Measurements from ENCODE around the gene IRX3. TPM values are rescaled to one million over a fixed set of nuclear protein-coding genes. Genes with fewer than 3 reads are reported as not detected.

Gene IRX3
- total and polyA plus RNA-seq, 8 donors, result 0.58 to 42.4 (median 13.5) TPM; not detected in 1

DNA sequence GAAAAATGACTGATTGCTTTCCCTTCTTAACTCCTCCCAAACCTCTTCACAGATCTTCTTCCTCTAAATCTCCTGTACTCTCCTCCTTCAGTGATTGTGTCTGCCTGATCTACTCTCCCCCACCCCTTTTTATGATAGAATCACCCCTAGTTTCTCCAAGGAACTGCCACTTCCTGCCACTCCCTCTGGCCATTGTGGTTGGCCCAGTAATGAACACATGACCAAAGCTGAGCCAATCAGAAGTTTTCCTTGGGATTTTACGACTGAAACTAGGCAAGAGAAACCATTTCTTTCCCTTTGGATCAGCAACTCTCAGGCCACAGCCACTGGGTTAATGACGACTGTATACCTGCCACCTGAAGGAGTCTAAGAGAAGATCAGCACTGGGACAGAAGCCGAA, 15.9 kb downstream of the IRX3 start:
- Histone ChIP-seq H3K9me3 (no peaks in the 10 kb centered on the region), H3K36me3 (no peaks in the 10 kb centered on the region), H3K27ac (no peak overlapping the region), H3K4me1 (no peaks in the 10 kb centered on the region), H3K4me3 (no peak overlapping the region), H3K27me3 (peaks cover 0 to 5% (median 0%) of the 10 kb centered on the region in 3 donors)
- TF ChIP-seq POLR2AphosphoS5 (IDR thresholded peaks at IDR 0.05) (no peak), POLR2A (IDR thresholded peaks at IDR 0.05) (no peak), EP300 (IDR thresholded peaks at IDR 0.05) (no peak)
- TF ChIP-seq, protein P1, sequence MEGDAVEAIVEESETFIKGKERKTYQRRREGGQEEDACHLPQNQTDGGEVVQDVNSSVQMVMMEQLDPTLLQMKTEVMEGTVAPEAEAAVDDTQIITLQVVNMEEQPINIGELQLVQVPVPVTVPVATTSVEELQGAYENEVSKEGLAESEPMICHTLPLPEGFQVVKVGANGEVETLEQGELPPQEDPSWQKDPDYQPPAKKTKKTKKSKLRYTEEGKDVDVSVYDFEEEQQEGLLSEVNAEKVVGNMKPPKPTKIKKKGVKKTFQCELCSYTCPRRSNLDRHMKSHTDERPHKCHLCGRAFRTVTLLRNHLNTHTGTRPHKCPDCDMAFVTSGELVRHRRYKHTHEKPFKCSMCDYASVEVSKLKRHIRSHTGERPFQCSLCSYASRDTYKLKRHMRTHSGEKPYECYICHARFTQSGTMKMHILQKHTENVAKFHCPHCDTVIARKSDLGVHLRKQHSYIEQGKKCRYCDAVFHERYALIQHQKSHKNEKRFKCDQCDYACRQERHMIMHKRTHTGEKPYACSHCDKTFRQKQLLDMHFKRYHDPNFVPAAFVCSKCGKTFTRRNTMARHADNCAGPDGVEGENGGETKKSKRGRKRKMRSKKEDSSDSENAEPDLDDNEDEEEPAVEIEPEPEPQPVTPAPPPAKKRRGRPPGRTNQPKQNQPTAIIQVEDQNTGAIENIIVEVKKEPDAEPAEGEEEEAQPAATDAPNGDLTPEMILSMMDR (IDR thresholded peaks at IDR 0.05), result no peak
- 85 to 92% (median 91%) methylated on average over 3 of the region's 3 CpGs for WGBS, 5 donors
- DNase-seq, result no peak
- intact Hi-C loops (cut with DNase I; ENCODE audit: low total_unique reads), result no loop called here

DNA sequence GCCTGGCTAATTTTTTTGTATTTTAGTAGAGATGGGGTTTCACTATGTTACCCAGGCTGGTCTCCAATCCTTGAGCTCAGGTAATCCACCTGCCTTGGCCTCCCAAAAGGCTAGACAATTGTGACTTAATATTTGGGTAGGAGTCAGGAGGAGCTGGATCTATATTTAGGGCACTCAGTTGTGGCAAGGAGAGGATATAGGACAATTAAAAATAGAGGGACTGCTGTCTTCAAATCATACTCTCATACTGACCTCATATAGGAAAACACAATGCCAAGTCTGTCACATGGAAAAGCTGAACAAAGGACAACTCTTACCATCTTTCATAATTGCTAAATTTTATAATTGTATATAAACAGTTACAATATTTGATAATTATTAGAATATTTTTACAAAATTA, 17.1 kb downstream of the IRX3 start:
- Histone ChIP-seq H3K27me3 (peaks cover 0 to 5% (median 0%) of the 10 kb centered on the region in 3 donors), H3K4me1 (no peaks in the 10 kb centered on the region), H3K27ac (no peak overlapping the region), H3K4me3 (no peak overlapping the region), H3K9me3 (no peaks in the 10 kb centered on the region), H3K36me3 (no peaks in the 10 kb centered on the region)
- no peak for DNase-seq
- intact Hi-C loops (cut with DNase I; ENCODE audit: low total_unique reads), result no loop called here
- TF ChIP-seq, protein P1 (IDR thresholded peaks at IDR 0.05), result no peak
- TF ChIP-seq EP300 (IDR thresholded peaks at IDR 0.05) (no peak), POLR2A (IDR thresholded peaks at IDR 0.05) (no peak), POLR2AphosphoS5 (IDR thresholded peaks at IDR 0.05) (no peak)

DNA sequence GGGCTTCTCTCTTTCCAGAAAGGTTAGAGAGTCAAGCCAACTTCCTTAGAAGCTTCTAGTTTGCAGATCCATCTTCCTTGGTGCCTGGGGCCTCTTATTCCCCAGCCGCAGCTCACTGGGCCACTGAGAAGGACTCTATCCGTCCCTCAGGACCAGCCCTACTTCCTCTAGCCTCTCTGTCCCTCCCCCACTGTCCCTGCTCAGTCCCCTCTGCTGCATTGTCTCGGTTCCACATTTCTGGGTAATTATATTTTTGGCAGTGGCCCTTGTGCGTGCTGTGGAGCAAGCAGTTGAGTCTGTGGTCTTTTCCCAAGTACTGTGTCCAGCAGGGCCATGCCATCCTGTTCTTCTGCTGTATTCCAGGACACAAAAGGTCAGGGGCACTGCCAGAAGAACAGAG, 17.8 kb downstream of the IRX3 start:
- no peak for DNase-seq
- no peaks in the 10 kb centered on the region for H3K9me3 ChIP-seq
- no peaks in the 10 kb centered on the region for H3K4me1 ChIP-seq
- 70 to 79% (median 72%) methylated on average over 4 of the region's 4 CpGs for WGBS, 5 donors
- H3K36me3 ChIP-seq, result no peaks in the 10 kb centered on the region
- intact Hi-C loops (cut with DNase I; ENCODE audit: low total_unique reads), result no loop called here
- no peak overlapping the region for H3K4me3 ChIP-seq
- peaks cover 0 to 5% (median 0%) of the 10 kb centered on the region in 3 donors for H3K27me3 ChIP-seq
- TF ChIP-seq POLR2AphosphoS5 (IDR thresholded peaks at IDR 0.05), result no peak
- no peak for TF ChIP-seq EP300 (IDR thresholded peaks at IDR 0.05)
- TF ChIP-seq POLR2A (IDR thresholded peaks at IDR 0.05), result no peak
- TF ChIP-seq, protein P1 (IDR thresholded peaks at IDR 0.05), result no peak
- H3K27ac ChIP-seq, result no peak overlapping the region

DNA sequence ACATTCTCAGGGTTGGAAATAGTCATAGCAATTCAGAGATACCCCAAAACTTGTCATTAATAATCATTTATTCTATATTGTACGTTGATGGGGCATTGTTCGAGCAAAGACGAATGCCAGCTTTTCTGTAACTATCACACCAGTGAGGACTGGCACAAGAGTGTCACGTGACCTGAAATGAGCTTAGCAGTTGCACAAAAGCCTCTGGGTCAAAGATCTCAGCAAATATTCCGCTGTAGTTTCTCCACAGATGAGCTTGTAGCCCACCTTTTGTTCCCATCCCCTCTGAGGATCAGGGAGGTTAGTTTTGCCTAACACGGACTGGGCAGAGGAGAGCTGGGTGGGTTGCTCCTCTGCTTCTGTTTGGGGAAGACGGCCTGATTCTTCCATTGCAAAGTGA, 18.2 kb downstream of the IRX3 start:
- Histone ChIP-seq H3K4me1 (no peaks in the 10 kb centered on the region), H3K27me3 (peaks cover 0 to 5% (median 0%) of the 10 kb centered on the region in 3 donors), H3K27ac (no peak overlapping the region), H3K36me3 (no peaks in the 10 kb centered on the region), H3K9me3 (no peaks in the 10 kb centered on the region), H3K4me3 (no peak overlapping the region)
- TF ChIP-seq, protein P1 (IDR thresholded peaks at IDR 0.05), result no peak
- no peak for TF ChIP-seq POLR2AphosphoS5 (IDR thresholded peaks at IDR 0.05)
- no peak for TF ChIP-seq EP300 (IDR thresholded peaks at IDR 0.05)
- no peak for TF ChIP-seq POLR2A (IDR thresholded peaks at IDR 0.05)
- WGBS, 5 donors, result 70 to 91% (median 86%) methylated on average over 7 of the region's 7 CpGs
- intact Hi-C loops (cut with DNase I; ENCODE audit: low total_unique reads), result no loop called here
- DNase-seq, result no peak

Data from stomach (tissue), 9 donors.